OCI-LY7 (cell line): ENCODE data around the gene FAM89B.

Experiments used
- EZH2phosphoT487 ChIP-seq: fragments of 200-600 bp; sonication (generic); IDR thresholded peaks from 2 replicates; pipeline ENCODE4 v1.6.1; 2018; ENCODE audit warnings: low read depth, borderline replicate concordance, mild to moderate bottlenecking, mixed run types, antibody characterized with exemption, low read length, moderate library complexity, mixed read lengths
- TF ChIP-seq, protein P1 (sequence below): fragments of 200-600 bp; sonication (generic); conservative IDR thresholded peaks from 2 replicates; pipeline ENCODE4 v1.5.1; 2014; ENCODE audit warnings: mild to moderate bottlenecking, antibody characterized with exemption, low read length, moderate library complexity, mixed read lengths

GRCh38 chr11:65595131-65595530 lies 22.8 kb downstream of the FAM89B start:
- TF ChIP-seq, protein P1, sequence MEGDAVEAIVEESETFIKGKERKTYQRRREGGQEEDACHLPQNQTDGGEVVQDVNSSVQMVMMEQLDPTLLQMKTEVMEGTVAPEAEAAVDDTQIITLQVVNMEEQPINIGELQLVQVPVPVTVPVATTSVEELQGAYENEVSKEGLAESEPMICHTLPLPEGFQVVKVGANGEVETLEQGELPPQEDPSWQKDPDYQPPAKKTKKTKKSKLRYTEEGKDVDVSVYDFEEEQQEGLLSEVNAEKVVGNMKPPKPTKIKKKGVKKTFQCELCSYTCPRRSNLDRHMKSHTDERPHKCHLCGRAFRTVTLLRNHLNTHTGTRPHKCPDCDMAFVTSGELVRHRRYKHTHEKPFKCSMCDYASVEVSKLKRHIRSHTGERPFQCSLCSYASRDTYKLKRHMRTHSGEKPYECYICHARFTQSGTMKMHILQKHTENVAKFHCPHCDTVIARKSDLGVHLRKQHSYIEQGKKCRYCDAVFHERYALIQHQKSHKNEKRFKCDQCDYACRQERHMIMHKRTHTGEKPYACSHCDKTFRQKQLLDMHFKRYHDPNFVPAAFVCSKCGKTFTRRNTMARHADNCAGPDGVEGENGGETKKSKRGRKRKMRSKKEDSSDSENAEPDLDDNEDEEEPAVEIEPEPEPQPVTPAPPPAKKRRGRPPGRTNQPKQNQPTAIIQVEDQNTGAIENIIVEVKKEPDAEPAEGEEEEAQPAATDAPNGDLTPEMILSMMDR, result no peak
- TF ChIP-seq EZH2phosphoT487, result no peak
